ENCODE data around the gene PPARD. TPM values are rescaled to one million over a fixed set of nuclear protein-coding genes. Genes with fewer than 3 reads are reported as not detected.
"Not testable (repeated sequence)": the region's sequence is repeated elsewhere in the genome, so short reads cannot be mapped to it uniquely, and the experiment has no call there.

Gene PPARD
- 11.1 and 13.4 TPM in 2 replicates for total RNA-seq (2014; rRNA removed; shearing (Covaris generic))
- polyA plus RNA-seq (2015; cell fraction: cytosol; rRNA removed) = 61.8 and 64.8 TPM in 2 replicates
- polyA plus RNA-seq (2015; cell fraction: nucleus; rRNA removed) = 54.2 and 67.4 TPM in 2 replicates

DNA sequence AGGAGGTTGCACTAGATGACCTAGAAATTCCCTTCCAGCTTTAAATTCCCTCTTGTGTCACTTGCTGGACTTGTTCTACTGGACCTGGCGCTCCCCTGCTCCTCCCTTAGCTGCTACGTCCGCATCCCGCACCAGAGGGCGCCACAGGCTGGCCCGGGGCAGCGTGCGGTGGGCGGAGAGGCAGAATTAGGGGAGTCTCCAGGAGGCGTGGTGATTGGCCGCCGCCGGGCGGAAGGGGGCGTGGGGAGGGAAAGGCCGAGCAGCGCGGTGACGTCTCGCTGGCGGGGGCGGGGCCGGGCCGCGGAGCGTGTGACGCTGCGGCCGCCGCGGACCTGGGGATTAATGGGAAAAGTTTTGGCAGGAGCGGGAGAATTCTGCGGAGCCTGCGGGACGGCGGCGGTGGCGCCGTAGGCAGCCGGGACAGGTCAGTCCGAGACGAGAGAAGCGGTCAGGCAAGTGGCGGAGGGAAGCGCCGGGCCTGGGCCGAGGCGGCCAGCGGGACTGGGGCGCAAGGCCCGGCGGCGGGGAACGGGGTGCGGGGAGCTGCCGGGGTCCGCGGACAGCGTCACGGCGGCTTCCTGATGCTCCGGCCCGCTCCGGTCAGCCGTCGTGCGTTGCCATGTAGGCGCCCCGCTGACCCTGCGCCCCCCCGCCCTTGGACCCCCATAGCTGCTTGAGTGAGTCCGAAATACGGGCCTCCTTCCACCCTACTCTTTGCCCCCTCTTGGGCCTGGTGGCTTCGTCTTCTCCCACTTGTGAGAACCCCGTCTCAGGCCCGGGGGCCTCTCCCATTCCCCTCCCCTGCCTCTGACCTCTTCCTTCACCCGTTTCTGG is at the start of gene PPARD:
Gene PPARD (plus strand): TSS at position 301 of the 834 bp plus-strand sequence. CDS start 68,530 bp downstream, outside the sequence.
- peak; percentile 93 for DNase-seq (ENCODE audit: low read depth)

DNA sequence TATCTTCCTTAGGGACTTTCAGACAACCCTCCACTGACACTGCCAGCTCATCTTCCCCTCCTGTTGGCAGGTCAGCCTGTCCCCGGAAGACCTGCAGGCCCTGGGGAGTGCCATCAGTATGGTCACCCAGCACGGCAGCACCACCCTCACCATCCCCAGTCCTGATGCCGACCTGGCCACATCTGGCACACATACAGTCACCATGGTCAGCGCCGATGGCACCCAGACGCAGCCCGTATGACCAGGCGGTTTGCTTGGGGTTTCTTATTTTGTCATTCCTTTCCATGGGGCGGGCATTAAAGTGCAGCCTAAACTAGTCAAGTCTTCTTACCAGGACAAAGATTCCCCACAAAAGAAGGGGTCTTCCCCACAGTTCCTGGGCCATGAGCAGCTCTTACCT is 48.7 kb upstream of the PPARD start:
- no peak for DNase-seq (ENCODE audit: low read depth)

DNA sequence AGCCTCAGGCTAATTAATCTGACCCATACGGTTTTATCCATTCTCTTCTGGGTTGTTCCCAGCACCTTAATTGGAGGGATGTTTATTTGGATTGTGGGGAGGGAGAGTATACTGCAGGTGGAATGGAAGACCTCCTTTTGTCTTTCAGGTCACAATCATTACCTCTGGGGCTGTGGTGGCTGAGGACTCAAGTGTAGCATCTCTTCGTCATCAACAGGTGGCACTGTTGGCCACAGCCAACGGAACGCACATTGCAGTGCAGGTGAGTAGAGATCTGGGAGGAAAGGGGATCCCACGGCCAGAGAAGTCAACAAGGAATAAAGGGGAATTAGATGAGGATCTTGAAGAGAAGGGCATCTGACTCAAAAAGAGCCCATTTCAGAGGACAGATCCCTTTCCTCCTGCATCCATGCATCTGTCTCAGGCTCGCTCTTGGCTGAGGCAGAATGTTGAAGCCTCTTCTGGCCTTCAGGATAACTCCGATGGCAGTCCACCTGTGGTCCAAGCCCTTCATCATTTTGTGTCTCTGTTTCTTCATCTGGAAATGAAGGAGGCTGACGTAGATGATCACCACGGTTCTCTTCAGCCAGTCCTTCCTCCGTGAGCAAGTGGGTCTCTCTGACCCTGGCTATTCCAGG is 47.9 kb upstream of the PPARD start:
- peak; percentile 26 for DNase-seq (ENCODE audit: low read depth)

DNA sequence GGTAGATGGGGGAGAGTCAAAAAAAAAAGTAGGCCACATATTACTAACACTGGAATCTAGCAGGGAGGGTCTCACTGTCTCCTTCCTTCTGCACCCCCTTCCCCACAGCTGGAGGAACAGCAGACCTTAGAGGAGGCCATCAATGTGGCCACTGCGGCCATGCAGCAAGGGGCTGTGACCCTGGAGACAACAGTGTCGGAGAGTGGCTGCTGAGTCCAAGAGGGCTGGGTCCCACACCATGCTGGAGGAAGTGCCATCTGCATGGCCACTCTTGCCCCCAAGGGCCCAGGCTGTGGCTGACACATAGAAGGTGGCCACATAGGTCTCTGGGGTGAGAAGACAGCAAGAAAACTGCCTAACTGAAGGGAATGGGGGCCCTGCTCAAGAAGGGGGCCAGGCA is 47.3 kb upstream of the PPARD start:
- DNase-seq (ENCODE audit: low read depth) = no peak

DNA sequence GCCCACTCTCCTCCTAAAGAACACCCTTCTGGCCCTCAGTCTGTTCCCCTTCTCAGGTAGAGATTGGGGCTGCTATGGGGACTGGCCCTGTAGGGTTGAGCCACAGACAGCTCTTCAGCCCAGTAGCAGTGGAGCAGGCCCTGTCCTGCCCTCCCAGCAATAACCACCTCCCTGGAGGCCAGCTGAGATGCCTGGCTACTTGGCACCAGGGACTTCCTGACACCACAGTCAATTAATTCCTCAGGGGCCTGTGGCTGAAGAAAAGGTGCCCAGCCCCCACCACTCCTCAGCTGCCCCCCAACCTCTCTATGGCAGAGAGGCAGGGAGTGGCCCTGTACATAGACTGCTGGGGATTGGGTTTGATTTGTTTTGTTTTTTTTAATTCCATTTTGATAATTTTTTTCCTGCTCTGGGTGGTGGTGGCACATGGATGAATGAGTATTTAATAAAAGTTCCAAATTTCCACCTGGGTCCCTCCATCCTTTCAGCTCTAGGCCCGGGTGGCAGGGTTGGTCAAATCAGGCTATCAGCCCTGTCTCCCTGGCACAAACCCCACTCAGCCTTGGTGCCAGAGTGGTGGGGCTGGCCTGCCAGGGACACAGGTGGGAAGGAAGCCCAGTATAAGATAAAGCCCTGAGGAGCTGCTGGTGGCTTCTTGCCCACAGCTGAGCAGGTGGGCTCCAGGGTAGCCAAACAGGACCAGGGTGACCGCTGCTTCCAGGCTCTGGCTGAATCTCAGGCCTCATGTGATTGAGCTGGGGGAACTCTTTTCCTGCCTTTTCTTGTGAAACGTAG is 46.6 kb upstream of the PPARD start:
- no peak for DNase-seq (ENCODE audit: low read depth)

DNA sequence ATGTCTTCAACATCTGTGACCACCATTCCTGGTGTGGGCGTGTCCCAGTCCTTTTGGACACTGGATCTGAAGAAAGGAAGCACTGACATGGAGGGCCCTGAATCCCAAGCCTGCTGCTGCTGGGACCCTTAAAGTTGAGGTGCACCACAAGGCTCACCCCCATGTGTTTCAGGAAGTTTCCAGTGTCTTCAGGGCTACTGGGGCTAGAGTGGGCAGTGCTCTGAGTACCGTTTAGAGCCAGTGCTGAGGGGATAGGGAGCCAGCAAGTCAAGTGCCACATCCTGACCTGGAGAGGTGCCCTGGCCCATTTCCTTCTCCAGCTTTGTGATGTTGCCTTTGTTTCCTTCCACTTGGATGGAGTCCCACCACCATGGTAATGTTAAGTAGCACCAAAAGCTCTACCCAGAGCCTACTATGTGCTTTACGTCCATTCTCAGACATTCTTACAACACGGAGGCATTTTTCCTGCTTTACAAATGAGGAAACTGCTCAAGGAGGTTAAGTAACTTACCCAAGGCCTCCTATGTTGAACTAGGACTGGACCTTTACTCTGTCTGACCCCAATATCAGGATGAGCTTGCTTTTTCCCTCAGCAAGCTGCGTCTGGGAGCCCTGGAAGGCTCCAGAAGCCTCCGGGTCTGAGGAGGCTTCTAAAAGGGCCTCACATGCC is 45.3 kb upstream of the PPARD start:
- no peak for DNase-seq (ENCODE audit: low read depth)

DNA sequence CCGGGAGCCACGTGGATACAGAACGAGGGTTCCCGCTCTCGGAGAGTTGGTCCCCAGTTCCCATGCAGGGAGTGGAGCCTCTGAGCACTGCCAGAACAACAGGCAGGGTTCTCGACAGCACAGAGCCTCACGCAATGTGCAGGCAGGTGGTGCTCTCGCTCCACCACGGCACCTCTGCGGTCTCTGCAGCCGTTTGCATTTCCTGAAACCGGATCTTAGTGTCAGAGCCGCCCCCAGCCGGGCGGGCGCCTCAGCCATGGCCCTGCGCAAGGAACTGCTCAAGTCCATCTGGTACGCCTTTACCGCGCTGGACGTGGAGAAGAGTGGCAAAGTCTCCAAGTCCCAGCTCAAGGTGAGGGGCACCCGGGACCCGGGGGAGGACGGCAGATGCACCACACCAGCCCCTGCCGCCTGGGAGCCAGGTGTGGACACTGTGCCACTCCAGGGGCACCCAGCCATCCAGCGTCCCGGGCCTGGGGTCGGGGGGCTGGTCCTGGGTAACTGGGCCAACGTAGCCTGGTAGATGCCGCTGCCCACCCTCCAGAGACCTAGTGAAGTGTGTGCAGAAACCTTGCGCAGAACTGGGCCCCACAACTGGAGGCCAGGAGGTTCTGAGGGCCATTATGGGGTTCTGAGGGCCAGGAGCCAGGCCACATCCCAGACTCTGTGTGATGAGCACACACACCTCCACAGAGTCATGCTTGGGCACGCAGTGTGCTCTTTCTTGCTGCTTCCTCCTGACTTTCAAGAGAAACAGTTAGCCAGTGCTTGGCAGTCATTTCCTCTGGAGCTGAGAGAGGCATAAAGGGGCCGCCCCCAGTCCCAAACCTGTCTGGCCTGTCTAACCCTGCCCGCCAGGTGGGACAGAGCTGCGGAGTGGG is 44.5 kb upstream of the PPARD start, which contains the start of gene DEF6:
Gene DEF6 (plus strand): TSS at position 218 of the 881 bp plus-strand sequence. CDS start 39 bp downstream, at position 257.
- peak; percentile 84 for DNase-seq (ENCODE audit: low read depth)

DNA sequence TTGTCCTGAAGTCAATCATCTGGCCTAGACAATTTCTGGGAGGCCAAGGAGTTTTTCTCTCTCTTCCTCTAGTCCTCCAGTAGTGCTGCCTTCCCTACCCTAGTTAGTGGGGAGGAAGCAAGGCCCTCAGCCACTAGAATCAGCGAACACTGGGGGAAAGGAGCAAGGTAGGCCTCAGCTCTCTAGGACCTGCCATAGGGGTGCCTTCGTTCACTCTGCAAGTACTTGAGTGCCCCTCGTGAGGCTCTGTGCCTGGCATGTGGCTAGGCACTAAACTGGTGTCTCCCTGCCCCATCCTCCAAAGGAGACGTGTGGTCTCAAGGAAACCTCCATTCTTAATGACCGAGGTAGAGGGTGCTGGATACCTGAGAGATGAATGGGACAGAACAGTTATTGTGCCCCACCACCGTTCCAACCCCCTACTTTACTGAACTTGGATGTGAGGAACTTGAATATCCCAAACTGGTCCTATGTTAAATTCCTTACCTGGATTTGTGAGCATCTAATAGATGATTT is 43.7 kb upstream of the PPARD start:
- no peak for DNase-seq (ENCODE audit: low read depth)

DNA sequence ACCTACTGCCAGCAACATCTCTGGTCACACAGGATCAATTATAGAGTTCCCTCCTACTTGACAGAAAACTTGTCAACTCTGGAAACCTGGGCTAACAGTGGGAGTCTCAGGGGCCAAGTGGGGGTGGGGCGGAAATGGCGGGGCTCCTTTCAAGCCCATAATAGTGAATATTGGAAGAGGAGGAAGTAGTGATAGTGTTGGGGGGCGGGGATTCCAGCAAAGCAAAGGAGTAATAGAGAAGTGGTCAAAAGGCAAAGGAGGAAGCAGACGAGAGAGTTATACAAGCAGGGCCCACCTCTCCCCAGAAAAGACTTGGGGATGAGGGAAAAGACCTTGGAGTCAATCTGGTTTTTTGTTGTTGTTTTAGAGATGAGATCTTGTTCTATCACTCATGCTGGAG is 42.7 kb upstream of the PPARD start:
- DNase-seq (ENCODE audit: low read depth) = no peak

DNA sequence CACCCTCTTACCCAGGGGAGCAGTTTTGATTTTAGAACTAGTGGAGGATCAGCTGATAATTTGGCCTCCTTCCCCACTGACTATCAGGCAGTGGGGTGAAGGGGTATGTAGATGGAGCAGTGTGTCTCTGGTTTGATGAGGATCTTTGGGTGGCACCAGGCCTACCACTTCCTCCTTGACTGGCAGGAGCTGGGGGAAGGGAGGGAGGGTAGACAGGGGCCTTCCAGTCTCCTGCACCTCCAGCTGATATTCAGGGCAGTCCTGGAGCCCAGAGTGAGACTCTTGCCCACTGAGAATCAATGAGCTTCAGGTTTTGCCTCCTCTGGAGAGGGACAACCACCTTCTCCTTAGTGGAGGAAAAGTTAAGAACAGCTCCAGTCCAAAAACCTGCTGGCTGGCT is 41.5 kb upstream of the PPARD start:
- no peak for DNase-seq (ENCODE audit: low read depth)

DNA sequence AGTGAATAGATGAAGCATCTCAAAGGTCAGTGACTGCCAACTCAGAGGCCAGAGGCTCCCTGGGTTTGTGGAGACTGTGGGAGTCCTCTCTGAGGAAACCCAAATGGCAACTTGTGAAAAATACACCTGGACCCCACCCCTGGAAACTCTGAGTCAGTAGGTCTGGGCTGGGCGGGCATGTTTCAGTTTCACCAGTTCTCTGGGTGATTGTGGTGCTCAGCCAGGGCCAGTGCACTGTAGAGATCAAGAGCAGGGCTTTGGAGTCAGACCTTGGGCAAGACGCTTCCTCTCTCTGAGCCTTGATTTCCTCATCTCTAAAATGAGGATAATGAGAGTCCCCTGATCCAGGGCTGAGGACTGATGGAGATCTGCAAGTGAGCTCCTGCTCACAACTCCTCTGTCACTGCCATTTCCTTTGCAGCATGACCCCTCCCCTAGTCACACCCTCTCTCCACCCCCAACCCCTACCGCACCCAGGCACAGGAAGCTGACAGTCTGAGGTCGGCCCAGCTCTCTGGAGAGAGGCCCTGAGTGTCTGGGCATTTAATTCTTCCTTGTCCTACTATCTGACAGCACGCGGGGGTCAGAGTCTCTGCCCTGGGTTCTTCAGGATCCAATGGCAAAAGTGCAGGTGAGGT is 39.6 kb upstream of the PPARD start:
- DNase-seq (ENCODE audit: low read depth) = peak; percentile 59

DNA sequence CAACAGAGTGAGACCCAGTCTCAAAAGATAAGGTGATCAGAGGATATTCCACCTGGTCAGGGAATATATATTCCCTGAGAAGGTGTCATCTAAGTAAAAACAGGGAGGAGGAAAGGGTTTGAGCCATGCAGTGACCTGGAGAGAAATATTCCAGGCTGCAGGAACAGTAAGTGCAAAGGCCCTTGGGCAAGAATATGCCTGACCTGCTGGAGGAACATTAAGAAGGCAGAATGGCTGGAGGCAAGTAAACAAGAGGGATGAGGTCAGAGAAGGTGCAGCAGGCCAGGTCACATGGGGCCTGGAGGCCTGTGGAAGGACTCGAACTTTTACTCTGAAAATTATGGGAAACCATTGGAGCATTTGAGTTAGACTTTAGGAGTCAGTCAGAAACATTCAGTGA is 38.1 kb upstream of the PPARD start:
- DNase-seq (ENCODE audit: low read depth) = no peak

DNA sequence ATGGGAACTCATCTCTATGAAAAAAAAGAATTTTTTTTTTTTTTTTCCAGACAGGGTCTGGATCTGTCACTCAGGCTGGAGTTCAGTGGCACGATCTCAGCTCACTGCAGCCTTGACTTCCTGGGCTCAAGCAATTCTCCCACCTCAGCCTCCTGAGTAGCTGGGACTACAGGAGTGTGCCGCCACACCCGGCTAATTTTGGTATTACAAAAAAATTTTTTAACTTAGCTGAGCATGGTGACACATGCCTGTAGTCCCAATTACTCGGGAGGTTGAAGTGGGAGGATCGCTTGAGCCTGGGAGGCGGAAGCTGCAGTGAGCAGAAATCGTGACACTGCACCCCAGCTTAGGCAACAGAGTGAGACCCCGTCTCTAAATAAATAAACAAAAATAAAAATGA is 37.2 kb upstream of the PPARD start:
- DNase-seq (ENCODE audit: low read depth) = peak; percentile 36

DNA sequence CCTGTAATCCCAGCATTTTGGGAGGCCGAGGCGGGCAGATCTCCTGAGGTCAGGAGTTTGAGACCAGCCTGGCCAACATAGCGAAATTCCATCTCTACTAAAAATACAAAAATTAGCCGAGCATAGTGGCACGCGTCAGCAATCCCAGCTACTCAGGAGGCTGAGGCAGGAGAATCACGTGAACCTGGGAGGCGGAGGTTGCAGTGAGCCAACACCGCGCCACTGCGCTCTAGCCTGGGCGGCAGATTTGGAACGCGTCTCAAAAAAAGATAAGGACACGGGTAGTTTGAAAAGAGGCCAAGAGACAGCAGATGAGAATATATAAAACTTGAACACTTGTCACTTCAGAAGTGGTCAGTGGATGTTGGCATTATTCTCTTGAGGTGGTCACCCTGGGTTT is 35.2 kb upstream of the PPARD start:
- DNase-seq (ENCODE audit: low read depth) = not testable (repeated sequence)

DNA sequence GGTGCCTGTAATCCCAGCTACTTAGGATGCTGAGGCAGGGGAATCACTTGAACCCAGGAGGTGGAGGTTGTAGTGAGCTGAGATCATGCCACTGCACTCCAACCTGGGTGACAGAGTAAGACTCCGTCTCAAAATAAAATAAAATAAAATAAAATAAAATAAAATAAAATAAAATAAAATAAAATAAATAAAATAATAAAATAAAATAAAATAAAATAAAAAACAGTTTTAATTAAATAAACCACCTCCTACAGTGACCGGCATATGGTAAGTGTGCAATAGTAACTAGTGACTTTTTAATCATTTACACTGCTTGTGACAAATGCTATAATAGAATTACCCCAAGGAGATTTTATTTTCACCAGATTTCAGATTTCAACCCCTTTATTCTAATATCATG is 33.8 kb upstream of the PPARD start:
- not testable (repeated sequence) for DNase-seq (ENCODE audit: low read depth)

DNA sequence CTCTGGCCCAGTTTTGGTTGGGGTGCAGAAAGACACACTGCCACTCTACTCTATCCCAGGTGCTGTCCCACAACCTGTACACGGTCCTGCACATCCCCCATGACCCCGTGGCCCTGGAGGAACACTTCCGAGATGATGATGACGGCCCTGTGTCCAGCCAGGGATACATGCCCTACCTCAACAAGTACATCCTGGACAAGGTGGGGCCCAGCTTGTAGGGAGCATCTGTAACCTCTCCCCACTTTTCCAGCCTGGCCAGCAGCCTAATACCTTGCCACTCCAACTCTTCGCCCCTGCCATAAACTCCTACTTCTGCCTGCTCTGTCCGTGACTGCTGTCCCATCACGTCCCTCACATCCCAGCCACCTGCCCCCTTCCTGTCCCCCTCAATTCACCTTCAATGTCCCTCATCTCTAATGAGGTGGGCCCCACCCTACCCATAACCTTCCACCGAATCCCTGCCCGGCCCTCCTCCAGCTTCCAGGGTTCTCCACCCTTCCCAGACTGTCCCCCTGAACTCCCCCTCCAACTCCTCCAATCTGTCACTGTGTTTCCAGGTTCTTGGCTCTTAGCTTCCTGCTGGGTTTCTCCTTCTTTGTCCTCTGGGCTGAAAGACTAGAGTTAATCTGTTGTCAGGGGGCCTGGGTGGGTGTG is 32.6 kb upstream of the PPARD start:
- DNase-seq (ENCODE audit: low read depth) = no peak

DNA sequence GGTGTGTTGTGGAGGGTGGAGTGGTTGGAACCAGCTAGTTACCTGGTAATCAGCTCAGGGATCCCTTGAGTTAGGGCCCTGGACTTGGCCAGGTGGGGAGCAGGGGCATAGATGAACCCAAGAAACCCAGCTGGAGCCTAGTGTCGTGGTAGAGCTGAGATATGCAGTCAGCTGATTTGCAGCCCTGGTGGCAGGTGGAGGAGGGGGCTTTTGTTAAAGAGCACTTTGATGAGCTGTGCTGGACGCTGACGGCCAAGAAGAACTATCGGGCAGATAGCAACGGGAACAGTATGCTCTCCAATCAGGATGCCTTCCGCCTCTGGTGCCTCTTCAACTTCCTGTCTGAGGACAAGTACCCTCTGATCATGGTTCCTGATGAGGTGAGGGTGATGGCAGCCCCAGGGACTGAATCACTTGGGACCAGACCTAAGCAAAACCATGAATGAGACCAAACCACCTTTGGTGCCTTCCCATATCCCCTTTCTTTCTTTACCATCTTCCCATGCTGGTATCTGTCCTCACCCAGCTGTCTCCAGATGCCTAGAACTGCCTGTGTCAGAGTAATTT is 32.0 kb upstream of the PPARD start:
- DNase-seq (ENCODE audit: low read depth) = no peak

DNA sequence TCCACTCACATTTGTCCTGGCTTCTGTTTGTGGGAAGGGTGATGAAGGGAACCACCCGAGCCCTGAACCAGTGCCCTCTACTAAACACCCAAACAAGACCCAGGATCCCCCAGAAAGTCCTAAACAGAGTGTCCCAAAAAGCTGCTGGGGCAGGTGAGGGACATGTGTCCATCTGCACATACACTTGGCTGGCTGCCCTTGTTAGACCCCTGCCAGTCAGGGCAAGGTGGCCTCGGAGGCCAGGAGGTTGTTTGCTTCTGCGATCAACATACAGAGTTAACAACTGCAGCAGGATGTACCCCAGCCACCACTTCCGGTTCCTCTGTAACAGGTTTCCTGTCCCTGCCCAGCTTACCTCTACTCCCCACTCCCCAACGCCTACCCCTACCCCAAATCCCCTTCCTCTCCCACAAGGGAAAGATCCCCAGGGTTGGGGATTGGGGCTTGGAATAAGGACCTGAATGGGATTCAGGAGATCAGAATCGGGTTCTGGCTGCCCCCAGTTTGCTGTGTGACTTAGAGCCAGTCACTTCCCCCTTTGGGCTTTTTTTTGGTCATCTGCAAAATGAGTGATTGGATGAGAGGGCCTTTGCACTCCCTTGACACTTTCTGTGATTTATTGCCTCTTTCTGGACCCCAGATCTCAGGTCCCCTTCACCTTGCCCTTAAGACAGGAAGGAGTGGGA is 30.8 kb upstream of the PPARD start:
- no peak for DNase-seq (ENCODE audit: low read depth)
